ENCODE data around the gene ADAM12.

The ADAM12 gene

GRCh38 chr10:126122881-126123280 lies 265.4 kb downstream of the ADAM12 start:
- FAIRE-seq (no peak), DNase-seq (ENCODE audit: insufficient read length, low spot score) (no peak)
- TF ChIP-seq CTCF (IDR thresholded peaks at IDR 0.05; ENCODE audit: insufficient read depth, missing control alignments), result no peak

- no peak for FAIRE-seq
Measured at GRCh38 chr10:126119599-126119998, 268.7 kb downstream of the ADAM12 start.

GRCh38 chr10:126118476-126118875 lies 269.8 kb downstream of the ADAM12 start:
- TF ChIP-seq CTCF (IDR thresholded peaks at IDR 0.05; ENCODE audit: insufficient read depth, missing control alignments), result no peak
- DNase-seq (ENCODE audit: insufficient read length, low spot score), result no peak
- FAIRE-seq, result no peak

More at GRCh38 chr10:126119599-126119998, 268.7 kb downstream of the ADAM12 start:
- DNase-seq (ENCODE audit: insufficient read length, low spot score), result no peak
- no peak for TF ChIP-seq CTCF (IDR thresholded peaks at IDR 0.05; ENCODE audit: insufficient read depth, missing control alignments)

GRCh38 chr10:126117196-126117595 lies 271.1 kb downstream of the ADAM12 start:
- no peak for FAIRE-seq
- TF ChIP-seq CTCF (IDR thresholded peaks at IDR 0.05; ENCODE audit: insufficient read depth, missing control alignments), result no peak
- no peak for DNase-seq (ENCODE audit: insufficient read length, low spot score)

- FAIRE-seq (no peak), DNase-seq (ENCODE audit: insufficient read length, low spot score) (no peak)
- TF ChIP-seq CTCF (IDR thresholded peaks at IDR 0.05; ENCODE audit: insufficient read depth, missing control alignments), result no peak
Measured at GRCh38 chr10:126115886-126116285, 272.4 kb downstream of the ADAM12 start.

- FAIRE-seq (no peak), DNase-seq (ENCODE audit: insufficient read length, low spot score) (no peak)
- no peak for TF ChIP-seq CTCF (IDR thresholded peaks at IDR 0.05; ENCODE audit: insufficient read depth, missing control alignments)
Measured at GRCh38 chr10:126114884-126115555, 273.3 kb downstream of the ADAM12 start.

GRCh38 chr10:126111516-126111915 lies 276.8 kb downstream of the ADAM12 start:
- no peak for DNase-seq (ENCODE audit: insufficient read length, low spot score)
- FAIRE-seq, result no peak

More at GRCh38 chr10:126111516-126111915, 276.8 kb downstream of the ADAM12 start:
- no peak for TF ChIP-seq CTCF (IDR thresholded peaks at IDR 0.05; ENCODE audit: insufficient read depth, missing control alignments)
